Gastroesophageal sphincter (tissue), 3 donors: ENCODE measurements around the gene ZNF18.
A peak's percentile ranks its signal among the peaks of the same experiment; 100 is the strongest.

Source experiments
- EP300 ChIP-seq: sonication (generic); formaldehyde crosslinking; IDR thresholded peaks from one replicate; pipeline ENCODE4 v1.6.1; 2017; ENCODE audit warnings: antibody characterized with exemption, mild to moderate bottlenecking
- POLR2A ChIP-seq, 2 donors: fragments of 450-650 bp; IDR thresholded peaks; one replicate each; pipeline ENCODE4 v1.6.1; 2017; ENCODE audit warnings: antibody characterized with exemption in 2 of 2, mild to moderate bottlenecking in 2 of 2, moderate library complexity in 1 of 2
- TF ChIP-seq, protein P1 (sequence below), 4 experiments: fragments of 200-600 bp in 2 of 4; fragments of 450-650 bp in 2 of 4; sonication (generic) in 1 of 4; IDR thresholded peaks; one replicate each; pipeline ENCODE4 v1.5.1; 2017 to 2019; ENCODE audit warnings: antibody characterized with exemption in 4 of 4, mild to moderate bottlenecking in 2 of 4, moderate library complexity in 2 of 4

DNA sequence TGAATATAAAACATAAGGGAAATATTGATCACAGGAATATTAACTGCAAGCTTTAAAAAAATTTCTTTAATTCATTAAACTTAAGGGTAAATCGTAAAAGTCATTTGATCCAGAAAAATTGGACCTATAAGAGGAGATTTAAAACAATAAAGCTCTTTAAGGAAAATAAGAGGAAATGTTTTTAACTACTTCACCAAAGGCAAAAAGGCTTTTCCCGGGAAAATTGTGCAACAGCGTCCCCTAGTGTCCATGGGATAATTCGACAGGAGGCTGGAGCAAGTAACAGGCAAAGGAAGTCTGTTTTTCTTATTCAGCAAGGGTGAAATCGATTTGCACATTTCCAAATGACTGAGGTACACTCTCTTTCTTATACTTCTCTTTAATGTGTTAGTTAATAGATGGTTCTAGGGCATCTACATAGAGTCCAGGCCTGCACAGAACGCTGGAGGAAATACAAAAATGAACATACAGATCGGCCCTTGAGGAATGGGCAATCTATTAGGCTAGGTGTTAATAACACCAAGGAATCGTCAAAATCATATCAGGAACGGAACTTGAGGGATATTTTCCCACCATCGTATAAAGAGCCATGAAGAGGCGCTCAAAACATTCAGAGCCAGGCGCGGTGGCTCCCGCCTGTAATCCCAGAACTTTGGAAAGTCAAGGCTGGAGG is 61.4 kb downstream of the ZNF18 start:
- TF ChIP-seq EP300, result no peak
- TF ChIP-seq, protein P1, sequence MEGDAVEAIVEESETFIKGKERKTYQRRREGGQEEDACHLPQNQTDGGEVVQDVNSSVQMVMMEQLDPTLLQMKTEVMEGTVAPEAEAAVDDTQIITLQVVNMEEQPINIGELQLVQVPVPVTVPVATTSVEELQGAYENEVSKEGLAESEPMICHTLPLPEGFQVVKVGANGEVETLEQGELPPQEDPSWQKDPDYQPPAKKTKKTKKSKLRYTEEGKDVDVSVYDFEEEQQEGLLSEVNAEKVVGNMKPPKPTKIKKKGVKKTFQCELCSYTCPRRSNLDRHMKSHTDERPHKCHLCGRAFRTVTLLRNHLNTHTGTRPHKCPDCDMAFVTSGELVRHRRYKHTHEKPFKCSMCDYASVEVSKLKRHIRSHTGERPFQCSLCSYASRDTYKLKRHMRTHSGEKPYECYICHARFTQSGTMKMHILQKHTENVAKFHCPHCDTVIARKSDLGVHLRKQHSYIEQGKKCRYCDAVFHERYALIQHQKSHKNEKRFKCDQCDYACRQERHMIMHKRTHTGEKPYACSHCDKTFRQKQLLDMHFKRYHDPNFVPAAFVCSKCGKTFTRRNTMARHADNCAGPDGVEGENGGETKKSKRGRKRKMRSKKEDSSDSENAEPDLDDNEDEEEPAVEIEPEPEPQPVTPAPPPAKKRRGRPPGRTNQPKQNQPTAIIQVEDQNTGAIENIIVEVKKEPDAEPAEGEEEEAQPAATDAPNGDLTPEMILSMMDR (IDR thresholded peaks at IDR 0.05), result peak in 3 of 4 experiments; percentile 57 to 75 (median 74)
- TF ChIP-seq POLR2A (IDR thresholded peaks at IDR 0.05), result no peak
